ENCODE measurements around the gene CDH4.

CDH4 gene

DNA sequence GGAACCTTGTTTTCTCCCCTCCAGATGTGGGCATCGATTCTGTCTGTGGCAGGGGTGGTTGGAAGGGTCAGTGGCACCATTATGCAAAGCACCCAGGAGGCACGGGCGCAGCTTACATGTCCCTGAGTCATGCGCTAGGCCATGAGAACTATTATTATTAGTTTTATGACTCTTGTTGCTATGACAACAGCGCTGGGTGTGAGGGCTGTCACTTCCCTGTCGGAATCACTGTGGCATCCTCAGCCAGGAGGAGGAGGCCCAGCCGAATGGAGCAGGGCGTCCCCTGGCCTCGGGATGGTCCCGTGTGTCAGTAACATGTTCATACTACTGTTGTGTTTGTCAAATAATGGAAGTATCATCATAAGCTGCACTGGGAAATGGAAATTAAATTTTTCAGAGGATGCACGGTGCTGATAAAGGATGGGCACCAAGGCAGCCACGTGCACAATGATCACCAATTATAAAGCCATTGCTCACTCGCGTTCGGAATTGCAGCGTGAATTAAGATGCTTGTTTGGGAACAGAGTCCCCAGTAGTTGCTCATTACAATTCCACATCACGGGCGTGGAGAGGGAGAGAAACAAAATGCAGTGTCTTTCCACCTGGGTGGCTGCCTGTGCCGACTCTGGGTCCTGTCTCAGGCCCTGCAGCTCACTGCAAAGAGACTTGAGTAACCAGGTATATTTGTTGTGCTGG is 247.9 kb downstream of the CDH4 start:
- FAIRE-seq = no peak

- no peak for FAIRE-seq
These were observed 248.8 kb downstream of the CDH4 start for GRCh38 chr20:61500791-61501321.

DNA sequence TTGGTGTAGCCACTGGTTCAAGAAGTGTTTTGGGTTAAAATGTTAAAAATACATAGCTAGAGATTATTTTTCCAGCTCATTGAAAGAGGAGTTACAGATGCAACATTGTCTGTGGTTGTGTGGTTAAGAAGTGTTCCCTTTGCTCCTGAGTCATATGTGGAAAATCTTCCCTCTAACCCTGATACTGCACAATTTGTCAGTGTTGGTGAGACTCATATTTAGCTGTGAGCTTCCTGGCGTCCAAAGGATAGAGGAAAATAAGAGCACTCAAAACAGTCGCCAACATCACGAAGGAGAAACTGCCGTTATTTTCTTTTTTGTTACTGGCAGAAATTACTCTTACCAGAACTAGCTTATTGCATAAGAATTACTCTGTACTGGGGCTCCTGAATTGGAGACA is 250.4 kb downstream of the CDH4 start:
- no peak for FAIRE-seq

DNA sequence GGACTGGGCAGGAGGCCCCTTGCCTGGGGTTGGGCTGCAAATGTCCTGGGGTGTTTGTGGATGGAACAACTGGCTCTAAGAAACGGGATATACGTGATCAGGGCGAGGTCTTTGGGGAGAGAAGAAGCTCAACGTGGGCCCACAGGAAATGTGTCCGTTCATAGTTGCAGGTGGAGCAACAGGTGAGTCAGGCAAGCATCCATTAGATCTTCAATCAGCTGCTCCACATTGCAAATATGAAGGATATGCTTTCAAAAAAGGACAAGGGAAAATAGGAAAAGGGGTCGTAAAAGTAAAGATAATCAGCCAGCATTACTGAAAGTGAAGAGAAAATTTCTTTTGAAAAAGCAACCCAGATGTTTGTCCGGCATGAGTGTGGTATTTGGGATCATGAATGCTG is 251.0 kb downstream of the CDH4 start:
- no peak for FAIRE-seq

DNA sequence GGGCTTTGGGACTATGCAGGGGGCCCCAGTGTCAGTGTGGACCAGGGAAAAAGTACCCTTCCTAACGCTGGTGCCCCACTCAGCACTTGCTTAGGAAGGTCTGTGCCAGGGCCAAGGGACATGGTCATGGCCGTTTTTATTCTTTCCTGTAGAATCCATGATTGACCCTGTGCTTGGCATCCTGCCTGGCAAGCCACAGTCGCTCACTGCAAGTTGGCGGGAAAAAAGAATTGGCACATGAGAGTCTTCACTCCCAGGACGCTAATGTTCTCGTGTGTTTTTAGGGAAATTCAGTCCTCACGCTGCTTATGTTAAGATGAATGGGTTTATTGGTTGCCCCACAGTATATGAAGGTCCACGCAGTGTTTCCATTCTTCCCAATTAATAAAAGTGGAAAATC is 253.4 kb downstream of the CDH4 start:
- no peak for FAIRE-seq

GRCh38 chr20:61507778-61508177 is 255.7 kb downstream of the CDH4 start:
- FAIRE-seq = no peak

DNA sequence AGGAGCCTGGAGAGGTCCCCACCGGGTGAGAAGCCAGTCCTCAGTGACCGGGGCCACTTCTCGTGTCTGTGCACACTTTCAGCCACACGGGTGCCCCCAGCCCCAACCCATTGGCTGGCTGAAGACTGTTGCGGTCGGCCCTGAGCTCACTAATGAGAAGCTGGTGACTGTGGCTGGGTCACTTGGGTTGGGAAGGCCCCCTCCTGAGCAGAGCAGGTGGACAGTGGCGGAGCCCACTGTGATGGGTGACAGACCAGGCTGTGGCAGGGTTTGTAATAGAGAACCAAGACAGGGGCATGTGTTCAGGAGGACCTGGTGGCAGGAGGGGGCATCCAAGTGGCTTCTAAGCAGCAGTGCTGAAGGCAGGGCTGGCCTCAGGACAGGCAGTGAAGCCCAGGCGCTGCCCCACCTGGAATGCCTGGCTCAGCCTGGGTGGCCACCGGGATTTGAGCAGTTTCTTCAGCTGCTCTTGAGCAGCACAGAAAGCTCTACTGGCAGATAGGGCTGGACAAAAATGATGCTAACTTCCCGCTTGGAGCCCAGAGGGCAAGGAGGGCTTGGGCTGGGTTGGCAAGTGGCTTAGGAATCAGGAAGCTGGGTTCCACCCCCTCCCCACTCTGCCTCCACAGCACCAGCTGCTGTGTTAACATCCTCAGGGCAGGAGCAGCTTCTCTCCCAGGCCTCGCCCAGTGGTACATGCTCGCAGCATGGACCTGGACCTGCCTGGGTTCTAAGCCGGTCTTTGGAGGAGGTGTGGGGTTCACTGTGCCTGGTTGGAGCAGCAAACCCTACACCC is 256.4 kb downstream of the CDH4 start:
- FAIRE-seq = no peak

DNA sequence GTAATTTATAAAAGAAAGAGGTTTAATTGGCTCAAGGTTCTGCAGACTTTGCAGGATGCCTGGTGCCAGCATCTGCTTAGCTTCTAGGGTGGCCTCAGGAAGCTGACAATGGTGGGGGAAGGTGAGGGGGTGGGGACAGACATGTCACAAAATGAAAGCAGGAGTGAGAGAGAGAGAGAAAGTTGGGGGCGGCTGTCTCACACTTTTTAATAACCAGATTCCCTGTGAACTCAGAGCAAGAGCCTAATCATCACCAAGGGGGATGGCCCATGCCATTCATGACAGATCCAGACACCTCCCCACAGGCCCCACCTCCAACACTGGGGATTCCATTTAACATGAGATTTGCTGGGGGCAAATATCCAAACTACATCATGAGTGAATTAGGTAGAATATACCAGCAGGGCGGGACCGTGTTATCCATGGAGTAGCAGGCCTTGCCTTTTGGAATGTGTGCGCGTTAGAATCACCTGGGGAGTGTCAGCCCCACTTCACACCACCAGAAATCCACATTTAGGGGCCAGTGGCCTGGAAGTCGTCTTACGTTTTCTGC is 258.8 kb downstream of the CDH4 start:
- FAIRE-seq = no peak

- no peak for FAIRE-seq
These were observed 260.4 kb downstream of the CDH4 start for GRCh38 chr20:61512475-61512874.

- FAIRE-seq = no peak
These were observed 261.3 kb downstream of the CDH4 start for GRCh38 chr20:61513124-61514017.

- FAIRE-seq = no peak
These were observed 261.9 kb downstream of the CDH4 start for GRCh38 chr20:61514018-61514365.

DNA sequence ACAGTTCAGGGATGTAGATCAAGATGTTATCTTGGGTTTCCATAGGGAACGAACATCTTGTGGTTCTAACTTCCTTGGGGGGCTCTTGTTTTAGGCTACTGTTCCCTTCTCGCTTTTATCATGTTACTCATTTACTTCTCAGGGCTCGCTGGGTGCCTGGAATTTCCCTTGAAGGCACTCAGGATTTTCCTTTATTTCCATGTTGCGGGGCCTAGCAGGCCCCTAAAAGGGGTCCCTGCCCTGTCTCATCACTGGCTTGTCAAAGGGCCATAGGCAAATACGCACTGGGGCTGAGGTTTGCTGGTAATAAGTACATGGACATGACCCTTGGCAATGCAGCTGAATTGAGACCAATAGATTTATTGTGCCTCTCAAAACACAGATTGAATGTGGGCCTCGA is 262.3 kb downstream of the CDH4 start:
- FAIRE-seq = no peak

GRCh38 chr20:61514805-61515505 is 262.9 kb downstream of the CDH4 start:
- no peak for FAIRE-seq

- FAIRE-seq = no peak
These were observed 263.9 kb downstream of the CDH4 start for GRCh38 chr20:61515922-61516321.

- FAIRE-seq = no peak
These were observed 264.5 kb downstream of the CDH4 start for GRCh38 chr20:61516346-61517208.

DNA sequence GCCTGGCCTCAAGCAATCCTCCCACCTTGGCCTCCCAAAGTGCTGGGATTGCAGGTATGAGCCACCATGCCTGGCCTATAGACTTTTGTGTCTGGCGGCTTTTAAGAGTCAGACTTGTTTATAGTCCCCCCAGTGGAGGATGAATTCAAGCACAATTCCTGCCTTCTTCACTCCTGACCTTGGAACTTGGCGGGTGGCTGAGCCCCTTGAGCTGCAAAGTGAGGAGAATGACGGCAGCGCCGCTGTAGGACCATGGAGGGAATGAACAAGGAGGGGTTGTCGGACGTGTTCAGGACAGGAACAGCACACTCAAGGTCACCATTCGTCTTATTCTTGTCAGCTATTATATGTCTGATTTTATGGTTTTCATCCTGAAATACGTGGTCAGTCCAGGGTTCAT is 265.4 kb downstream of the CDH4 start:
- FAIRE-seq = no peak

GRCh38 chr20:61518424-61518951 is 266.4 kb downstream of the CDH4 start:
- FAIRE-seq = no peak

GRCh38 chr20:61519488-61519887 is 267.4 kb downstream of the CDH4 start:
- no peak for FAIRE-seq

DNA sequence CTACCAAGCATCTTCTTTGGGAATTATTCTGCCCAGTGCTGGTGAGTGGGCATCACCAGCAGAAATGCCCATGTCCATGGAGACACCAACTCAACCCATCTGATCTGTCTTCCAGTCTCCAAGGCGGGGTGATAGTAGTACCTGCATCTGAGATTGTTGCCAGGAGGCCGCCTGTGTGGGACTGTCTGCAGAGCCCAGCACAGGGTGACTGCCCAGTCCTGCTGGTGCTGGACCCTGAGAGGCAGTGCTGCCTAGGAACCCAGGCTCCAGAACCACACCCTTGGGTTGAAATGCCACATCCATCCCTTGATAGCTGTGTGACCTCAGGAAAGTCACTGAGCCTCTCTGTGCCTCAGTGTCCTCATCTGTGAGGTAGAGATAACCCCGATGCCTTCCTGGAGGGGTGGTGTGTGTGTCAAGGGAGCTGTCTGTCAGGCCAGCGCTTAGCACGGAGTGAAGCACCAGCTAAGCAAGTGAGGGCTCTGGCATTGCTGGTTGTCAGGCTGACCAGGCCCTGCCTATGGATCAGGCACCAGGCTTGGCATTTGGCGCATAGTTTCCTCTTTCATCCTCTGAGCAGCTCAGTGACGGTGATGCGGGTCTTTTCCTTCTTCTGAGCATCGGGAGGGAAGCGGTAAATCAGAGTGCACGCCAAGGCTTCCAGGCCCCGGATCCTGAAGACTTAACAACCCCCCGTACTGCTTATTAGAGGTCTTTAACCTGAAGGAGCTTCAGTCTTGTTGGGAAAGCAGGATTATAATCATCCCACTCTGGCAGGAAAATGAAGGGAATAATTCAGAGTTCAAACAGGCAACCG is 268.2 kb downstream of the CDH4 start:
- FAIRE-seq = no peak

DNA sequence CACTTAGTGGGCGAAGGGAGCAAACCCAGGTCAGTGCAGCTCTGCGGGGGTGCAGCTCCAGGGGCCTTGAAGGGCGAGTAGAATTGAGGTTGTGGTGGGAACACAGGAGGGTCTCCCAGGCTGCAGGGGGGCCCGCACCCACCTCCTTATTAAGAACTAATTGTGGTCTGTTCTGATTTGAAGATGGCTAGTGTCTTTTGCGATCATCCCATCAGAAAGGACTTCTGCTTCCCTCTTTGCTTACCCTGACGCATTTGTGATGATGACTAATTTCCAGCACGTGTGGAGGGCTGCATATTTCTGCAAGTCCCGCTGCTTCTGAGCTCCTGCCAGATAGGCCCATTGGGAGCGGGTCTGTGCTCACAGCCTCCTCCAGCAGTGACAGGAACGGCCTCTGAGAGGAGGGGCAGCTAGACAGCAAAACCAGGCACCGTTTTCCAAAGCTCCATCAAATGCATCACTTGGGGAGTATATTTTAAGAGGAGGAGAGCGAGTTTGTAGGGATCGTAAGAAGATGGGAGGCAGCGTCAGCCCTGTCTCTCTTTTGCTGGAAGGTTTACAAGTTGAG is 268.9 kb downstream of the CDH4 start:
- no peak for FAIRE-seq
